ENCODE measurements around the gene ZNF804B.

- TF ChIP-seq POLR2A (IDR thresholded peaks at IDR 0.05): no peak
- no peak for TF ChIP-seq EP300 (IDR thresholded peaks at IDR 0.05)
Observed at GRCh38 chr7:89002981-89003956, 243.8 kb downstream of the ZNF804B start.

Data from sigmoid colon (tissue), 4 donors.